MCF 10A (cell line): ENCODE data around the gene CC2D1A. TPM values are rescaled to one million over a fixed set of nuclear protein-coding genes. Genes with fewer than 3 reads are reported as not detected.
"Not testable (repeated sequence)": the region's sequence is repeated elsewhere in the genome, so short reads cannot be mapped to it uniquely, and the experiment has no call there.

Source experiments
- BruUV-seq: library from RNA; stranded (reverse); fragments of 400-500 nt; replicated peaks from 2 replicates; lab custom pipeline; 2021; lab: Mats Ljungman, UMichigan
- CTCF ChIA-PET: fragments of 300-600 bp; sonication (Branson Sonifier 250); formaldehyde crosslinking; extraction: SDS; loops from one replicate; lab custom pipeline; 2021; ENCODE audit warnings: antibody characterized with exemption, inconsistent platforms; lab: Yijun Ruan, JAX
- POLR2A ChIA-PET: fragments of 300-600, 350-650 bp; sonication (Branson Sonifier 250); formaldehyde crosslinking; extraction: SDS; loops from one replicate; lab custom pipeline; 2020; ENCODE audit warnings: antibody characterized with exemption, inconsistent platforms; lab: Yijun Ruan, JAX
- DNase-seq: peaks from one replicate; pipeline ENCODE4 v3.0.0-alpha.2; 2018; ENCODE audit not compliant: unreplicated experiment
- H3K27ac Mint-ChIP-seq: one replicate; pipeline ENCODE4 v1.8.0; 2022; ENCODE audit warnings: mild to moderate bottlenecking, low read depth, mixed read lengths; ENCODE audit not compliant: unreplicated experiment
- H3K27me3 Mint-ChIP-seq: one replicate; pipeline ENCODE4 v1.8.0; 2022; ENCODE audit warnings: mixed read lengths; ENCODE audit not compliant: insufficient read depth, unreplicated experiment
- H3K36me3 Mint-ChIP-seq: one replicate; pipeline ENCODE4 v1.8.0; 2022; ENCODE audit warnings: mild to moderate bottlenecking, moderate library complexity, mixed read lengths; ENCODE audit not compliant: insufficient read depth, unreplicated experiment
- H3K4me1 Mint-ChIP-seq: one replicate; pipeline ENCODE4 v1.8.0; 2022; ENCODE audit warnings: mixed read lengths; ENCODE audit not compliant: insufficient read depth, unreplicated experiment
- H3K4me3 Mint-ChIP-seq: one replicate; pipeline ENCODE4 v1.8.0; 2022; ENCODE audit warnings: mild to moderate bottlenecking, moderate library complexity, mixed read lengths; ENCODE audit not compliant: unreplicated experiment
- H3K9me3 Mint-ChIP-seq: one replicate; pipeline ENCODE4 v1.8.0; 2022; ENCODE audit warnings: mixed read lengths; ENCODE audit not compliant: unreplicated experiment
- CTCF ChIP-seq: fragments of 200-600 bp; IDR thresholded peaks from one replicate; pipeline ENCODE4 v1.8.0; 2022; ENCODE audit warnings: antibody characterized with exemption, mild to moderate bottlenecking; ENCODE audit not compliant: unreplicated experiment
- intact Hi-C: fragments of 100-400 bp; cut with micrococcal nuclease; formaldehyde crosslinking; loops from 2 replicates; pipeline ENCODE4 v1.14.1; 2022
- total RNA-seq: library from RNA; stranded (reverse); gene quantifications from 2 replicates; pipeline ENCODE4 v1.2.3, GENCODE V29; 2022

Gene CC2D1A
- total RNA-seq, 1 experiment from 2014 or later: 36.7 TPM

GRCh38 chr19:13966684-13967128, 60.7 kb downstream of the CC2D1A start:
- Mint-ChIP-seq H3K36me3 (peaks cover 48% of the 10 kb centered on the region), H3K27ac (no peak overlapping the region)
- no TSS peak for BruUV-seq

GRCh38 chr19:13967206-13967605, 61.2 kb downstream of the CC2D1A start:
- H3K27ac Mint-ChIP-seq, CTCF ChIA-PET, H3K4me1 Mint-ChIP-seq, H3K27me3 Mint-ChIP-seq, POLR2A ChIA-PET, H3K9me3 Mint-ChIP-seq, DNase-seq, BruUV-seq, intact Hi-C loops, H3K4me3 Mint-ChIP-seq: not testable (repeated sequence)
- peaks cover 50% of the 10 kb centered on the region for H3K36me3 Mint-ChIP-seq

More at GRCh38 chr19:13966684-13967128, 60.7 kb downstream of the CC2D1A start:
- Mint-ChIP-seq H3K9me3 (no peaks in the 10 kb centered on the region), H3K4me3 (no peak overlapping the region), H3K4me1 (no peaks in the 10 kb centered on the region), H3K27me3 (no peaks in the 10 kb centered on the region)
- POLR2A ChIA-PET: no interaction called here
- TF ChIP-seq CTCF: no peak
- CTCF ChIA-PET: no interaction called here
- DNase-seq: no peak
- intact Hi-C loops: no loop called here

DNA sequence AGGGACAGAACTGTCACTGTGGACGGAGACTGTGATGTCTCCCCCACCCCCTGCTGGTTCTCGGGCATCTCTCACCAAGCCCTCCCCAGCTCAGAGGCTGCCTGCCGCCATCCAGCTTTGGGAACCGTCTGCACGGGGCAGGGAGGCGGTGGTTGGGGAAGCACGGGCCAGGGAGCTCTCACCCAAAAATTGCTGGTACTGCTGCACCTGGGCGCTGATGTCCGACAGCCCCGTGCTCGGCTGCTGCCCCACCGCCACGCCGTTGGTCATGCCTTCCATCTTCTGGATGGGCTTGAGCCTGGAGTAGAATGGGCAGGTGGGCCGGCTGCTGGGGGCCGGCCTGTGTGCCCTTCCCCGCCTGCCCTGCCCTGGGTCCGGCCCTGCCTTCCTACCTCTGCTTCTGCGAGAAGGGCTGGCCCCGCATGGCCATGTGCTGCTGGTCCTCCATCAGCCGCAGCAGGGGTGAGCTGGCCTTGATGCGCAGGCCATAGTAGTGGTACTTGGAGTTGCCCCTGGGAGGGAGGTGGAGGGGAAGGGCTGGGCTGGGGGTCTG, 62.5 kb downstream of the CC2D1A start:
- peaks cover 58% of the 10 kb centered on the region for H3K36me3 Mint-ChIP-seq
- intact Hi-C loops: no loop called here
- H3K27ac Mint-ChIP-seq: no peak overlapping the region
- no peaks in the 10 kb centered on the region for H3K27me3 Mint-ChIP-seq
- no peak overlapping the region for H3K4me3 Mint-ChIP-seq
- TF ChIP-seq CTCF: no peak
- no peaks in the 10 kb centered on the region for H3K9me3 Mint-ChIP-seq
- no peaks in the 10 kb centered on the region for H3K4me1 Mint-ChIP-seq
- BruUV-seq: no TSS peak
- ChIA-PET CTCF (interaction anchor here (0.6 to 0.7 kb wide), 2 partner anchors 74 to 113 kb away, joined by 3 read pairs; no protein-coding TSS in a partner anchor), POLR2A (interaction anchor here (0.5 kb wide), 1 partner anchor 9 kb away, joined by 3 read pairs; no protein-coding TSS in a partner anchor)
- no peak for DNase-seq

DNA sequence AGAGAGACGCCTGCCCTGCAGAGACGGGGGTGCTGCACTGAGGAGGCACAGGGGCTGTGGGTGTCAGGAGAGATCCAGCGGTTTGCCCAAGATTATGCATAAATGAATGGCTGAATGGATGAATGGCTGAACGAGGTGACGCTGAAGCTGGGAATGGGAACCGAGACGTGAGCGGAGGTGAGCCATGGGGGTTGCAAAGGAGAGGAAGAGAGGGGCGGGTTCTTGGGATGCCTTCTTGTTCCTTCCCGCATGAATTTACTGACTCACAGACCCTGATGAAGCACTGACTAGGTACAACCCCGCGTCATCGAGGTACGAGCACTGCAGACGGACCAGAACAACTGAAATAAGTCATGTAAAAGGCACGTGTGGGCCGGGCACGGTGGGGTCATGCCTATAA, 63.0 kb downstream of the CC2D1A start:
- Mint-ChIP-seq H3K36me3 (peaks cover 62% of the 10 kb centered on the region), H3K4me1 (peaks cover 2% of the 10 kb centered on the region), H3K27me3 (no peaks in the 10 kb centered on the region), H3K27ac (no peak overlapping the region), H3K9me3 (no peaks in the 10 kb centered on the region), H3K4me3 (no peak overlapping the region)
- no peak for TF ChIP-seq CTCF
- intact Hi-C loops: no loop called here
- CTCF ChIA-PET: no interaction called here
- POLR2A ChIA-PET: interaction anchor here (0.5 kb wide), 1 partner anchor 8 kb away, joined by 3 read pairs; no protein-coding TSS in a partner anchor
- no peak for DNase-seq
- no TSS peak for BruUV-seq
